ENCODE data around the gene TECPR1.
"Not testable (repeated sequence)": the region's sequence is repeated elsewhere in the genome, so short reads cannot be mapped to it uniquely, and the experiment has no call there.

The TECPR1 gene

DNA sequence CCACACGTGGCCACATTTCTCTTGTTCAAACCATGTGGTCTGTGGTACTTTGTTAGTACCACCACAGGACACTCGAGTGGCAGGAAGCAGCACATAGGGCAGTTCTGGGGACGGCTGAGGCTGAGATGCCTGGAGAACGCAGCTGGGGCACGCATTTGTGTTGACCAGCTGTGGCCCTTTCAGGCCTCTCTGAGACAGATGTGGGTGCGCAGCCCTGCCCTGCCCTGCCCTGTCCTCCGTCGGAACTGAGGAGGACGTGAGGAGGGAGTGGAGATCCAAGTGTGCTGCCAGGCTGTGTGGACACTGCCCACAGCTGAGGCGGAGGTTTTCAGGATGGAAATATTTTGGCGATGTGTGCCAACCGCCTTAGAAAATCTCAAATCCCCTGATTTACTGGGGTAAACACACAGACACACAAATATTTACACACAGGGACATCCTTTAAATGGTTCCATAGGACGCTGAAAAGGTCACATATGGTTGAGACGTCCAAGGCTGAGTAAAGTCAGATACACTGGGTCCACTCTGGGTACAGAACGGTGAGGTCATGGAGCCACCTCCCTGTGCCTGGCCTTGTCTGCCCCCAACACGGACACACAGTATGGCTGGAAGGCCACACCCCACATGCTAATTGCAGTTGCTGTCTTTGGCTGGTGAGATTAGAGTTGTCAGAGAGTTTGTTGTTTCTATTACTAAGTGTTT is 26.0 kb downstream of the TECPR1 start:
- DNase-seq, result no peak

GRCh38 chr7:98224701-98225181 is 27.3 kb downstream of the TECPR1 start:
- DNase-seq, result no peak

GRCh38 chr7:98223898-98224700 is 27.9 kb downstream of the TECPR1 start:
- DNase-seq, result no peak

DNA sequence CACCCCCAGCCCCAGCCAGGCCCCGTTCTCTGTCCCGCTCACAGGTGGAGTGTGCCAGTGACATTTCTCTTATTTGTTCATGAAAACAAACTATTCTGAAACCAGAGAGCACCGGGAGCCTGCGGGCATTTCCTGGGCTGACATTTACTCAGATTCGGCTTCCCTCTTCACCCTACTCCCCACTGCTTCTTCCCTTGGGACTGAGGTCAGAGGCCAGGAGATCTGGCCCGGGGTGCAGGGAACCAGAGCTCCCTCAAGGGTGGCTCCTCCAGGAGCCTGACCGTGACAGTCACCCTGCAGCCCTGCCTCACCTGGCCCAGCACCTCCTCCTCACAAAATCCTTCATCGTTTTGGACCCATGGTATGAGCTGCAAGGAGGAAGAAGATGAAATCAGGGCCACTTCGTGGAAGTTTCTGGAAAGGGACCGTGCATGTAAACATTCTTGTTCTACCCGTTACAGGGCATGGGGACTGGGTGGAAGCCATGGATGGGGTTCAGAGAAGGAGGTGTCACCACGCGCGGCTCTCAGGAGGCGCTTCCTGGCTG is 28.6 kb downstream of the TECPR1 start:
- DNase-seq, result no peak

DNA sequence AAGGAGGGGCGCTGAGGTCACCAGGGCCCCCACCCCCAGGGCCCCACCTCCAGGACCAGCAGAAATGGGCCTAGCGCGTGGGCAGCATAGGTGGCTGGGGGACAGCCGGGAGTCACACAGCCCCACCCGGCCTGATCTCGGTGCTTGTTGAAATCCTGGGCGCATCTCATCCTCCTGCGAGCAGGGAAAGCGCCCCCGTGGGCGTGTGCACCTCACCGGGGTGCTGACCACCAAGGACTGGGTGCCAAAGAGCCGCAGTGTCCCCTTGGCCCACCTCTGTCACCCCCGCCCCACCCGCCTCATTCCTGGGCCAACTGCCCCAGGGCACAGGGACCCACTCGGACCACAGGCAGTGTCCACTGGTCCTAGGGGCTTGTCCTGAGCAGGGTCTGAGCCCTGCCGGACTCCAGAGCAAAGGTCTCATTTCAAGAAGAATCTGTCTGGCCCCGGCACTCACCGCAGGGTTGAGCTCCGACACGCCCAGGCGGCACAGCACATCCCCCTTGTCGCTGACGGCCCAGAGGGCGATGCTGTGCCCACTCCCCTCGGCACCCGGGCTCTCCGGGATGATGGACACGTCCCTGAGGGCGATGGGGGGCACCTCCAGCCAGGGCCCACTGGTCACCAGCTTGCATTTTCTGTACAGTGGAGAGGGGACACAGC is 29.4 kb downstream of the TECPR1 start:
- no peak for DNase-seq

- no peak for DNase-seq
These were observed 30.2 kb downstream of the TECPR1 start for GRCh38 chr7:98221611-98222532.

DNA sequence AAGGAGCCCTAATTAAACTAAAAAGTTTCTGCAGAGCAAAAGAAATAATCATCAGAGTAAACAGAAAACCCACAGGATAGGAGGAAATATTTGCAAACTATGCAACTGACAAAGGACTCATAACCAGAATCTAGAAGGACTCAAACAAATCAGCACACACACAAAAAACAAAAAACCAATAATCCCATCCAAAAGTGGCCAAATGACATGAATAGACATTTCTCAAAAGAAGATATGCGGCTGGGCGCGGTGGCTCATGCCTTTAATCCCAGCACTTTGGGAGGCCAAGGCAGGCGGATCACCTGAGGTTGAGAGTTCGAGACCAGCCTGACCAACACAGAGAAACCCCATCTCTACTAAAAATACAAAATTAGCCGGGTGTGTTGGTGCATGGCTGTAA is 32.6 kb downstream of the TECPR1 start:
- DNase-seq, result not testable (repeated sequence)

DNA sequence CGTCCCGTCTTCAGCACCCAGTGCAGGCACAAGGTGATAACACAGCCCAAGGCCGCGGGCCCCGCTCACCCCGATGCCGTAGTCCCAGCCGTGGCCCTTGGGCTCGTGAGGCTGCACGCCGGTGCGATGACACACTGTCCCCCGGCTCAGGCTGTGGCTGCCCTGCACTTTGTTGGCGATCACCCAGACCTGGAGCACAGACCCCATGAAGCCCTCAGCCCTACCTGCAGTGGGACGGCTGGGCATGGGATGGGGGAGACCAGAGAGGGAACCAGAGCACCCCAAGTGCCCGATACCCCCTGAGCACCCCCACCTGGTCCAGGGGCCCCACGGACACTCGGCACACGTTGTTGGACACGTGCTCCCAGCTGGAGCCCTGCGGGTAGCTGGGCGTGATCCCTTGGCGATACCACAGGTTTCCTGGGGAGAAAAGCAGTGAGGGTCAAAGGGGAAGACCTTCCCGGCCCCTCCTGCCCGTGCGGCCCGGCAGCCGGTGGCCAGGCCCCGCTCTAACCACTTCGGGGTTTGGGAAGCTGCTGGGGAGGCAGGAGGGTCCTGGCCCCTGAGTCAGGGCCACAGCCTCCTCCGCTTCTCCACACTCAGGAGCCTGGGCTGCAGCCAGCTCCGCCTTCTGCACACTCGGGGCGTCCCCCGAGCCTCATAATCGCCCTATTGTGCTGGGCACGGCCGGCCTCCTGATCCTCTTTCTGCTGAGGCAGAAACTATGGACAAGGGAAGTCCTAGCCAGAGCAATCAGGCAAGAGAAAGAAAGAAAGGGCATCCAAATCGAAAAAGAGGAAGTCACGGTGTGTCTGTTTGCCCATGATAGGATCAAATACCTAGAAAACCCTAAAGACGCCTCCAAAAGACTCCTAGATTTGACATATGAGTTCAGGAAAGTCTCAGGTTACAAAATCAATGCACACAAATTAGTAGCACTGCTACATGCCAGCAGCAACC is 34.1 kb downstream of the TECPR1 start:
- no peak for DNase-seq

DNA sequence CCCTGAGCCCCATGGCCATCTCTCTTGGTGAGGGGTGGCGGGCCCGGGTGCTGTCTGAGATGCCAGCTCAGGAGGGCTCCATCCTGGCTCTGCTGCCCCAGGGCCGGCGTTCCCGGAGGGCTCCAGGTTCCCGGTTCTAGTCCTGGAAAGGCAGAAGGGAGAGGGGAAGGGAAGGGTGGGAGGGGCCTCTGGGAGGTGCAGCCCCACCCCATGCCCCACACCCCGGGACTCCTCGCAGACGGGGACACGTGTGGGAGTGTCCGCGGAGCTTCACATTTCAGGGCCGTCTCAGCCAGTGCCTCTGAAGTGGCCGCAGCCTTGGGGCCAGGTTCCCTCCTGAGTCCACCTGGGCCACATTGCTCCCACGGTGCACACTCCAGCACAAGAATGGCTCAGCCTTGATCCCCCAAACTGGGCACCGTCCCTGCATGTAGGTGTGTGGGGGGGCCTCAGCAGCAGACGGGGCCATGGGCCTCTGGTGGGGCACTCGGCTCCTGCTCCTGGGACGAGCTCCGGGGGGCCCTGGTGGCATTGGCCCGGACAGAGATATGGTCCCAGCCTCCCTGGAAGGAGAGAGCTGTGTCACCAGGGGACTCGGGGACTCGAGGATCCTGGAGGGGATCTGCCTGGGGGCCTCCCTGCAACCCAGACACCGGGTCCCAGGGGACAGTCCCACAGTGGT is 35.0 kb downstream of the TECPR1 start:
- no peak for DNase-seq

- no peak for DNase-seq
These were observed 36.2 kb downstream of the TECPR1 start for GRCh38 chr7:98215561-98216495.

GRCh38 chr7:98214811-98215321 is 37.2 kb downstream of the TECPR1 start:
- no peak for DNase-seq

DNA sequence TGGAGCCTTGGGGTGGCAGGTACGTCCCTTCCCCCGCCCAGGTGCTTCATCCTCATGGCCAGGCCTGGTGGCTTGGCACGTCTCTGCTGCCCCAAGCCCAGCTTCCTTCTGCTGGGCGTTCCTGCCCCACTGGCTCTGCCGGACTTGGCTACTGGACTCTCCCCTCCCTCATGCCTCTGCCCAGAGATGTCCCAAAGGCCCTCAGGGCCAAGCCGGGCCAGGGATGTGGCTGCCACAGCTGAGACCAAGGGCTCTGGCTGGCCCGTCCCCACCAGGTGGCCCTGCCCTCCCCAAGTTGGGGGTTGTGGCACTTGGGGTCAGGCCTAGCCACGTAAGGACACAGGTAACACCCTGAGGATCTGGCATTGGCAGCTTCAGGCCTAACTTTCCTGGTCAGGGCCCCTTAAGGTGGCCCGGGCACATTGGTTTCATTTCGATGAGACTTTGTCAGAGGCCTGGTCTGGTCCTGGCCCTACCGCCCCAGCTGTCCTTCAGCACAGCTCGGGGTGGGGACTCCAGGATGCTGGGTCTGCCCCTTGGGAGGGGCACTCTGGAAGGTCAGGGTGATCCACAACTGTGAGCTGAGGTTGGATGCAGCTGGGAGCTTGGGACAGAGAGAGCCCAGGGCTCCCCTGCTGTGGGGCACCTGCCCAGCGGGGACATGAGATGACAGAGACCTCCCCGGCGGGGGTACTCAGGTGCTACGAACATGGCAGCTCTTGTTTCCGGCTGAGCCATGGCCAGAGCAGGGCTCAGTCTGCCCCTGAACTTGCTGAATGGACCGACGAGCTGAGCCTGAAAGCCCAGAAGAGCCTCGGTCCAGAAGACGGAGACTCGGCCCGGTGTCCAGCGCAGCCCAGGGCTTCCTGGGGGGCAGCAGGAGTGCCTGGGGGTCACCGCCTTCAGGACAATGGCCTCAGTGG is 37.9 kb downstream of the TECPR1 start:
- no peak for DNase-seq

DNA sequence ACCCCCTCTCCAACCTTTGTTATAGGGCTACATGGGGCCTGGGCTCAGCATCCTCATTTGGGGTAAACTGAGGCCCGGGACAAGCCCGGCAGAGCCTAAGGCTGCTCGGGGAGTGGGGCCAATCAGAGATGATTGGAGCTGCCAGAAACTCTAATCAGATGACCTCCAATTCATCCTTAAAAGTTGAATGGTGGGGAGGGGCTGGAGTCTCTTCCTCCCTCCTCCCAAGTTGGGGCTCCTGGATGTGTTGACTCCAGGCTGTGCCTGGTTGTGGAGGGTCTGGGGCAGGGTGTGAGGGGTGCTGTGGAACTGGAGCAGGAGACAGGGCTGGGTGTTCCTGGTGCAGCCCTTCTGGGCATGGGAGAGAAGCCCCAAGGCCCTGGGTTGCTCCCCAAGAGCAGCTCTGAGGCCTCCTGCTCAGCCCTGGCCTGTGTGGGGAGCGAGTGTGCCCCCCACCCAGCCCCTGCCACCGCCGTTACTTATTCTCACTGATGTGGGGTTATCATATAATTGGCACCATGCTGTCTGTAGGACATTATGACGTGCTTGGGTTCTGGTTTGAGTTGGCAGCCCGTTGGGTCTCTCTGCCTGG is 38.6 kb downstream of the TECPR1 start:
- no peak for DNase-seq

DNA sequence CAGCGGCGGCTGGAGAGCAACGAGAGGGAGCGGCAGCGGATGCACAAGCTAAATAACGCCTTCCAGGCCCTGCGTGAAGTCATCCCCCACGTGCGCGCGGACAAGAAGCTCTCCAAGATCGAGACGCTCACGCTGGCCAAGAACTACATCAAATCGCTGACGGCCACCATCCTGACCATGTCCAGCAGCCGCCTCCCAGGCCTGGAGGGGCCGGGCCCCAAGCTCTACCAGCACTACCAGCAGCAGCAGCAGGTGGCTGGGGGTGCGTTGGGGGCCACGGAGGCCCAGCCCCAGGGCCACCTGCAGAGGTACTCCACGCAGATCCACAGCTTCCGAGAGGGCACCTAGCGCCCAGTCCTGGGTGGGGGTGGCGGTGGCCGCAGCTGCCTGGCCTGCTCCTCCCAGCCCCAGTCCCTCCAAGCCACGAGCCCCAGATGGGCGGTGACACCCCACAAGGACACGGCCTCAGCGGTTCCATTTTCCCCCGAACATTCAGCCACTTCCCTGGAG is 39.4 kb downstream of the TECPR1 start:
- no peak for DNase-seq

DNA sequence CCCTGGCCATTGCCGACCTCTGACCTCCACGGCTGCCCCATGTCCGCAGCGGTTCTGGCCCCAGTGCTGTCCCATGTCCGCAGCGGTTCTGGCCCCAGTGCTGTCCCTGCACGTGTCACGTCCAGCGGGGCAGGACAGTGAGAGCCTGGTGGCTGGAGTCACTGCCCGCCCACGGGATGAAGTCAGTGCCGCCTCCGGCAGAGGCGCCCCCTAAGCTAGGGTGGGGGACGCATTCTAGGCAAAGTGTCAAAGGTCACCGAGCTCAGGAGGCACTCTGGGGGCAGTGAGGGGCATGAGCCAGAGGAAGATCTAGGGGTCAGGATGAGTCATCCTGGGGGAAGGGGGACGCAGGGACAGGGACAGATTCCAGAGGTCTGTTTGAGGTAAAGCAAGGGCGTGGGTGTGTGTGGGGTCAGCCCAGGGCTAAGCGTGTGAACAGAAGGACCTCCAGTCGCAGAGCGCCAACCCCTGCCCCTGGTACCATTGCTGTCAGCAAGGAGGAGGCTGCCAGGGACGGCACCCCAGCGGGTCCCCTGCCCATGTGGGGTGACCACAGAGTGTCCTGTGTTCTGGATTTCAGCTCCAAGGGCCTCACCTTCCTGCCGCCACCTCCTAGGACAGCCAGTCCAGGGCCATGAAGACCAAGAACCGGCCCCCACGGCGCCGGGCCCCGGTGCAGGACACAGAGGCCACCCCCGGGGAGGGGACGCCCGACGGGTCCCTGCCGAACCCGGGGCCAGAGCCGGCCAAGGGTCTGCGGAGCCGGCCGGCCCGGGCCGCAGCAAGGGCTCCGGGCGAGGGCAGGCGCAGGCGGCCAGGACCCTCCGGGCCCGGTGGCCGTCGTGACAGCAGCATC is 40.1 kb downstream of the TECPR1 start:
- DNase-seq, result no peak

DNA sequence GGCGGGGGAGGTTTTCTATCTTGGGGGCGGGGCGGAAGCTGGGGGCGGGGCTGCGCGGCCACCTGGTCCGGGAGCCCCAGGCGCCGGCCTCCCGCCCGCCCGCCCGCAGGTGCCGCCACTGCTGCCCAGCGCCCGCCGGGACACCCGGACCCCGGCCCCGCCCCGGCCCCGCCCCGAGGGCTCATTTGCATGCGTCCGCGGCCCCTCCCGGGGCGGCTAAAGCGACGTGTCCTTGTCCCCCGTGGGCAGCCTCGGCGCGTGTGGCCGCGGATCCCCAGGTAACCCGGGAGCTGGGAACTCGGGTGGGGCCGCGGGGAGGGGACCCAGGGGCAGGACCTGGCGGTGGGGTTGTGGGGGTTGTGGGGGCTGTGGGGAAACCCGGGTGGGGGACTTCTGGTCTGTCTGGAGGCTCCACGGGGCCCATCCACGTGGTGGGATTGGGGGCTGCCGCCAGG is 40.8 kb downstream of the TECPR1 start, which contains the start of gene BHLHA15:
Gene BHLHA15, plus strand, starts transcription at position 219 of the 455 bp plus-strand sequence. CDS start 871 bp downstream, outside the sequence.
- DNase-seq, result no peak
